ENCODE measurements around the gene SPG7. TPM values are rescaled to one million over a fixed set of nuclear protein-coding genes. Genes with fewer than 3 reads are reported as not detected.

Gene SPG7
- total RNA-seq, 4 donors from 2014 or later, result 79.0 to 156 (median 92.3) TPM

DNA sequence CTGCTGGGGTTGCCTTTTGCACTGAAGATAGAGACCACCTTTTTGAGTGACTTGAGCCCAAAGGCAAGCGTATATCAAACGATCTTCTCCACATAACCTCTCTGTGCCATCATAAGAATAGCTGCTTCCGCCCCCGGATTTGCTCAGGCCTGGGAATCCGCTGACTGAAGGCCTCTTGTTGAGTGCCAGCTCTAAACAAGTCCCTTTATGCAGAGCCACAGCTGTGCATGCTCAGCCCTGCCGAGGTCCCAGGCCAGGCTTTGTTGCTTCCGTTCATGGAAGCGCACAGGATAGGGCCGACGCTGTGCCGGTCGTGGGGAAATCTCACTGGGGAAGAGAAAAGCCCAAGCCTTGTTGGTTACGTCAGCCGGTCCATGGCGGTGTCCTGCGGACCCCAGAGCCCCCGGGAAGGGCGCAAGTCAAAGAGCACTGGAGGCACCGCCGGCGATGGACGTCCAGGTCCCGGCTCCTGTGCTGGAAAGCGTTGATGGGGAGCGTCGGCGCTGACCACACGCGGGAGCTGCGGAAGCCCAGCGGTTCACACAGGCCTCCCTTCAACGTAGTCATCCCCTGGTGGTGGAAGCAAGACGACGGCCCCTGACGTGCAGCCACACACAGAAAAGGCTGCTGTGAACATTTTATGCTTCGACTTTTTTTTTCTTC, 28.8 kb downstream of the SPG7 start:
- DNase-seq (ENCODE audit: low spot score in 2 of 2), result no peak
- intact Hi-C loops (cut with DNase I; ENCODE audit: low total_unique reads), result no loop called here
- H3K4me3 ChIP-seq (ENCODE audit: low read depth, poor library complexity, severe bottlenecking), result no peak overlapping the region
- 85 to 91% methylated on average over 36 of the region's 36 CpGs for WGBS, 2 donors
- no peak for TF ChIP-seq POLR2A (IDR thresholded peaks at IDR 0.05)
- TF ChIP-seq, protein P1, sequence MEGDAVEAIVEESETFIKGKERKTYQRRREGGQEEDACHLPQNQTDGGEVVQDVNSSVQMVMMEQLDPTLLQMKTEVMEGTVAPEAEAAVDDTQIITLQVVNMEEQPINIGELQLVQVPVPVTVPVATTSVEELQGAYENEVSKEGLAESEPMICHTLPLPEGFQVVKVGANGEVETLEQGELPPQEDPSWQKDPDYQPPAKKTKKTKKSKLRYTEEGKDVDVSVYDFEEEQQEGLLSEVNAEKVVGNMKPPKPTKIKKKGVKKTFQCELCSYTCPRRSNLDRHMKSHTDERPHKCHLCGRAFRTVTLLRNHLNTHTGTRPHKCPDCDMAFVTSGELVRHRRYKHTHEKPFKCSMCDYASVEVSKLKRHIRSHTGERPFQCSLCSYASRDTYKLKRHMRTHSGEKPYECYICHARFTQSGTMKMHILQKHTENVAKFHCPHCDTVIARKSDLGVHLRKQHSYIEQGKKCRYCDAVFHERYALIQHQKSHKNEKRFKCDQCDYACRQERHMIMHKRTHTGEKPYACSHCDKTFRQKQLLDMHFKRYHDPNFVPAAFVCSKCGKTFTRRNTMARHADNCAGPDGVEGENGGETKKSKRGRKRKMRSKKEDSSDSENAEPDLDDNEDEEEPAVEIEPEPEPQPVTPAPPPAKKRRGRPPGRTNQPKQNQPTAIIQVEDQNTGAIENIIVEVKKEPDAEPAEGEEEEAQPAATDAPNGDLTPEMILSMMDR (IDR thresholded peaks at IDR 0.05), result no peak

DNA sequence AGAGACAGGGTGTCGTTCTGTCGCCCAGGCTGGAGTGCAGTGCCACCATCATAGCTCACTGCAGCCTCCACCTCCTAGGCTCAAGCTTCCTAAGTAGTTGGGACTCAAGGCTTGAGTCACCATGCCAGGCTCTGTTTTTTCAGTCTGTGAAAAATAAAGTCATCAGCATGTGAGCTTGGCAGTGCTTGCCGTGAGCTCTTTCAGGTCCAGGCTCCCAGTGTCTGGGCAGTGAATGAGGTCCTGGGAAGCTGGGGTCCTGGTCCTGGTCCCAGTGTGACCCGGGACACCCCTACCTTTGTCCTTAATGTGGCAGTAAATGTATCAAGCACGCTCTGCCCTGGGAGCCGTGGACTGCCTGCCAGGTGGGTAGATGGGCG, 29.3 kb downstream of the SPG7 start:
- 91 to 94% methylated on average over 7 of the region's 7 CpGs for WGBS, 2 donors
- H3K4me3 ChIP-seq (ENCODE audit: low read depth, poor library complexity, severe bottlenecking), result no peak overlapping the region
- intact Hi-C loops (cut with DNase I; ENCODE audit: low total_unique reads), result no loop called here
- DNase-seq (ENCODE audit: low spot score in 2 of 2), result no peak
- TF ChIP-seq, protein P1 (IDR thresholded peaks at IDR 0.05), result no peak
- TF ChIP-seq POLR2A (IDR thresholded peaks at IDR 0.05), result no peak

DNA sequence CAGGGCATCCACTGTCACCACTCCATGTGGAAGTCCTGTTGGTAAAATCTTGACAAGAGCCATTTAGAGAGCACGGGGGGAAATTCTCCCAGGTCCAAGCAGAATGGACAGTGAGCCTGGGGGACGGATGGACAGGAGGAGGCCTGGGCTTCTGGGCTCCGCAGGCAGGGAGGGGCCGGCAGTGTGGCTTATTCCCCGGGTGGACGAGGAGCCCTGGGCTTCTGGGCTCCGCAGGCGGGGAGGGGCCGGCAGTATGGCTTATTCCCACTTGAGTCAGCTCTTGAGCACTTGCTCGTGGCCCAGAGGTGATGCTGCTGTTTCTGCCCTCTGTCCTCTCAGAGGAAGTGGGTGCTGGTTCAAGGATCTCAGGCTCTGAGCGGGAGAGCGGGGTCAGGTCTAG, 30.1 kb downstream of the SPG7 start:
- no peak for TF ChIP-seq POLR2A (IDR thresholded peaks at IDR 0.05)
- TF ChIP-seq, protein P1 (IDR thresholded peaks at IDR 0.05), result no peak
- intact Hi-C loops (cut with DNase I; ENCODE audit: low total_unique reads), result no loop called here
- no peak for DNase-seq (ENCODE audit: low spot score in 2 of 2)
- no peak overlapping the region for H3K4me3 ChIP-seq (ENCODE audit: low read depth, poor library complexity, severe bottlenecking)
- 87 to 93% methylated on average over 10 to 12 of the region's 12 CpGs for WGBS, 2 donors

DNA sequence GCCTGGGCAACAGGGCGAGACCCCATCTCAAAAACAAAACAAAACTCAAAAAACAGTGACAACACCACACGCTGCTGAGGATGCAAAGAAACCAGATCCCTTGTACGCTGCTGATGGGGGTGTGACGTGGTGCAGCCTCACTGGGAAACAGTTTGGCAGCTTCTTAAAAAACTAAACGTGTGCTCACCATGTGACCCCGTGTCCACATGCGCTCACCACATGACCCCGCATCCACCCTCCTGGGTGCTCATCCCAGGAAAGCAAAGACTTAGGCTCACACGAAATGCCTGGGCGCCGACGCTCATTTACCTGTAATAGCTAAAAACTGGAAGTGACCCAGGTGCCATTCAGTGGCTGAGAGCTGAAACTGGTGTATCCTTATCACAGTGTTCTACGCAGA, 32.4 kb downstream of the SPG7 start:
- no peak overlapping the region for H3K4me3 ChIP-seq (ENCODE audit: low read depth, poor library complexity, severe bottlenecking)
- DNase-seq (ENCODE audit: low spot score in 2 of 2), result no peak
- TF ChIP-seq, protein P1 (IDR thresholded peaks at IDR 0.05), result no peak
- TF ChIP-seq POLR2A (IDR thresholded peaks at IDR 0.05), result no peak
- 82 to 89% methylated on average over 13 of the region's 13 CpGs for WGBS, 2 donors
- intact Hi-C loops (cut with DNase I; ENCODE audit: low total_unique reads), result no loop called here

DNA sequence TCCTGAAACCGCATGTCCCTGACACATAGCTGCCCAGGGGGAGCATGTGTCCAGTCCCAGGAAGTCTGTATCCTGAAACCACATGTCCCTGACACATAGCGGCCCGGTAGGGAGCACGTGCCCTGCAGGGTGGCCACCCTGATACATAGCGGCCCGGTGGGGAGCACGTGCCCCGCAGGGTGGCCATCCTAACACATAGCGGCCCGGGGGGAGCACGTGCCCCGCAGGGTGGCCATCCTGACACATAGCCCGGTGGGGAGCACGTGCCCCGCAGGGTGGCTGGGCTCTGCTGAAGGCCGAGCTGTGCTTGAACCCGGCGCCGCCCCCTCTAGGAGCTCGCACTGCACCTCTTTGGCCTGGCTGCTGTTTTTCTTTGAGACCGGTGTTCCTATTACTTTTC, 33.6 kb downstream of the SPG7 start:
- no peak overlapping the region for H3K4me3 ChIP-seq (ENCODE audit: low read depth, poor library complexity, severe bottlenecking)
- no peak for TF ChIP-seq POLR2A (IDR thresholded peaks at IDR 0.05)
- TF ChIP-seq, protein P1 (IDR thresholded peaks at IDR 0.05), result no peak
- intact Hi-C loops (cut with DNase I; ENCODE audit: low total_unique reads), result no loop called here
- DNase-seq (ENCODE audit: low spot score in 2 of 2), result no peak
- 89 to 95% methylated on average over 16 to 21 of the region's 21 CpGs for WGBS, 2 donors

DNA sequence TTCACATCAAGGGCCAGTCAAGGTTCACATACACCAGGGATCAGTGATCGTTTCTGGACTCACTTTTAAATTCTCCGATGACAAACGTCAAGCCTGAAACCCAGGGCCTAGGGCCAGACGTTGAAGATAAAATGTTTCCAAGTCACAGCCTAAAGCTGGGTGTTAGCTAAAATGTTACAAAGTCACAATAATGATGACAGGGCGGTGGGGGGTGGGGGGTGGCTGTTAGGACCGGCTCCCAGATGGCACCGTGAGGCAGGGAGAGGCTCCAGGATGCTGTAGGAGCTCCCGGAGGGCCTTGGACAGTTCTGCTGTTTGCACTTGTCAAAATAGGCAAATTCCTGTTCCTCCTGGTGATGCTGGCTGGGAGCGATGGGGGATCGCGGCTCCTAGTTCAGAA, 35.9 kb downstream of the SPG7 start:
- intact Hi-C loops (cut with DNase I; ENCODE audit: low total_unique reads), result no loop called here
- no peak overlapping the region for H3K4me3 ChIP-seq (ENCODE audit: low read depth, poor library complexity, severe bottlenecking)
- no peak for TF ChIP-seq POLR2A (IDR thresholded peaks at IDR 0.05)
- TF ChIP-seq, protein P1 (IDR thresholded peaks at IDR 0.05), result no peak
- no peak for DNase-seq (ENCODE audit: low spot score in 2 of 2)
- WGBS, 2 donors, result 87 to 92% methylated on average over 11 of the region's 11 CpGs
